Measurements from ENCODE around the gene COL5A2. TPM values are rescaled to one million over a fixed set of nuclear protein-coding genes. Genes with fewer than 3 reads are reported as not detected.
A peak's percentile ranks its signal among the peaks of the same experiment; 100 is the strongest.

Gene COL5A2
- total and polyA plus RNA-seq, 2 donors (not counting 3 experiments of a cell fraction or from before 2014, with no cell fraction given) = 47.4 to 123 TPM

DNA sequence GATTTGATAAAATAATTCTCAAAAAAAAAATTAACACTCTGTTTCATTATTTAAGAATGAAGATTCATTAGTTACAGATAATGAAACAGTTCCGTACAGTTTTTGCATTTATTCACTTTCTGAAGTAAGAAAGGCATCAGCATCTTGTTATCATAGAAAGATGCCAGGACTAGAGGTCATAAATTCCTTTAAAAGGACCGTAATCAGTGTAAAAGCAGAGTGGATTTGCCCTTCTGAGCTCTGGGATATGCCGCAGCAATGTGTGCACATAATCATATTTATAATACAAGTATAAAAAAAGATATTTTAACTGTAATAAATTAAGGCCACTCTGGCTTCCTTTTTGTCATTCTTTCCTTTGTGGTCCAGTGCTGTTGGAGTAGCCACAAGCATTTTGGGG is 37.5 kb upstream of the COL5A2 start:
- H3K27ac ChIP-seq (ENCODE audit: insufficient read depth, low read depth, low read length) = no peak overlapping the region
- H4K20me1 ChIP-seq (replicated peaks; ENCODE audit: control insufficient read depth, extremely low read depth, insufficient read depth, low read length) = no peaks in the 10 kb centered on the region
- H3K27me3 ChIP-seq (ENCODE audit: control insufficient read depth in 2 of 2, insufficient read depth in 2 of 2, low read length in 2 of 2) = no peaks in the 10 kb centered on the region
- H2AFZ ChIP-seq (ENCODE audit: low read depth, low read length) = peak overlapping the region; percentile 92
- H3K36me3 ChIP-seq (ENCODE audit: control insufficient read depth in 2 of 2, extremely low read depth in 1 of 2, insufficient read depth in 2 of 2, low read length in 2 of 2) = no peaks in the 10 kb centered on the region
- DNase-seq (ENCODE audit: low read depth, low spot score) = no peak
- no peaks in the 10 kb centered on the region for H3K9me1 ChIP-seq (replicated peaks; ENCODE audit: control insufficient read depth, extremely low read depth, insufficient read depth, low read length)
- peaks cover 13% of the 10 kb centered on the region for H3K4me1 ChIP-seq (ENCODE audit: control insufficient read depth, extremely low read depth, insufficient read depth, low read length)
- FAIRE-seq = no peak
- no peaks in the 10 kb centered on the region for H3K79me2 ChIP-seq (ENCODE audit: control insufficient read depth, insufficient read depth, low read length)
- no peak overlapping the region for H3K4me3 ChIP-seq (replicated peaks in 1 of 3; ENCODE audit: insufficient read depth in 1 of 3, low read depth in 1 of 3, low read length in 3 of 3)
- TF ChIP-seq MYC (IDR thresholded peaks at IDR 0.05; ENCODE audit: low read depth, low read length) = no peak
- ChIA-PET POLR2A (no interaction called here), CTCF (interaction anchor here (0.7 to 1.5 kb wide), 7 partner anchors 14 to 70 kb away, joined by 3 to 7 read pairs (median 3); no protein-coding TSS in a partner anchor)
- H3K4me2 ChIP-seq (ENCODE audit: insufficient read depth, low read length) = no peak overlapping the region
- no TSS peak for BruUV-seq (replicated peaks)
- H3K9me3 ChIP-seq (replicated peaks; ENCODE audit: control insufficient read depth, insufficient read depth, low read length) = no peaks in the 10 kb centered on the region
- no peak overlapping the region for H3K9ac ChIP-seq (replicated peaks; ENCODE audit: extremely low read depth, insufficient read depth, low read length)
- intact Hi-C loops (cut with micrococcal nuclease) = no loop called here
- dilution Hi-C loops (cut with MboI; ENCODE audit: extremely low pct_ligation_motif_present, low sequenced_read_pairs) = no loop called here

DNA sequence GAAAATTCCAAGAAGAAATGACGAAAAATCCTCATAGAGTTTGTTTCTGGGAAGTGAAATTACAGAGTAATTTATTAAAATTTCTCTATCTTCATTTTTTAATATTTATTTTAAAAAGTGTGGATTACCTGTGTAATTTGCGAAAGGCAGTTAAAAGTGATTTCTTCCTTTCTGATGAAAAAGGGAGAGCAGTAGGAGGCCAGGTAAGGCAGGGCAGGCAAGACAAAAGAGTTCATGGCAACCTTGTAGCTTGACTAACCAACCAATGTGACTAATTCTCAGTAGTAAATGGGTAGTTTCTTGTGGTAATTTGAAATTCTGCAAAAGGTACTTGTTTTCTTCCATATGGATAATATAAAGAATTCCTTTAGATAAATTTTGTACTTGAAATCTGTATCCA is 34.9 kb upstream of the COL5A2 start:
- Histone ChIP-seq H3K9me3 (replicated peaks; ENCODE audit: control insufficient read depth, insufficient read depth, low read length) (no peaks in the 10 kb centered on the region), H3K9ac (replicated peaks; ENCODE audit: extremely low read depth, insufficient read depth, low read length) (no peak overlapping the region), H3K4me3 (replicated peaks in 1 of 3; ENCODE audit: insufficient read depth in 1 of 3, low read depth in 1 of 3, low read length in 3 of 3) (no peak overlapping the region), H3K4me1 (ENCODE audit: control insufficient read depth, extremely low read depth, insufficient read depth, low read length) (peaks cover 22% of the 10 kb centered on the region), H3K27me3 (ENCODE audit: control insufficient read depth in 2 of 2, insufficient read depth in 2 of 2, low read length in 2 of 2) (no peaks in the 10 kb centered on the region), H3K27ac (ENCODE audit: insufficient read depth, low read depth, low read length) (no peak overlapping the region), H2AFZ (ENCODE audit: low read depth, low read length) (no peak overlapping the region), H3K4me2 (ENCODE audit: insufficient read depth, low read length) (no peak overlapping the region), H3K9me1 (replicated peaks; ENCODE audit: control insufficient read depth, extremely low read depth, insufficient read depth, low read length) (no peaks in the 10 kb centered on the region), H4K20me1 (replicated peaks; ENCODE audit: control insufficient read depth, extremely low read depth, insufficient read depth, low read length) (no peaks in the 10 kb centered on the region), H3K36me3 (ENCODE audit: control insufficient read depth in 2 of 2, extremely low read depth in 1 of 2, insufficient read depth in 2 of 2, low read length in 2 of 2) (no peaks in the 10 kb centered on the region), H3K79me2 (ENCODE audit: control insufficient read depth, insufficient read depth, low read length) (no peaks in the 10 kb centered on the region)
- intact Hi-C loops (cut with micrococcal nuclease) (loop anchor here (5.0 kb wide), 1 partner anchor 73 kb away; no protein-coding TSS in a partner anchor), dilution Hi-C loops (cut with MboI; ENCODE audit: extremely low pct_ligation_motif_present, low sequenced_read_pairs) (no loop called here)
- TF ChIP-seq FOS (IDR thresholded peaks at IDR 0.05; ENCODE audit: borderline replicate concordance, insufficient read depth, low read length) (no peak), JUN (IDR thresholded peaks at IDR 0.05; ENCODE audit: borderline replicate concordance, insufficient read depth, insufficient read length, low read depth) (no peak), GATA2 (IDR thresholded peaks at IDR 0.05; ENCODE audit: insufficient read depth, insufficient read length, low read depth, low read length) (no peak), MYC (IDR thresholded peaks at IDR 0.05; ENCODE audit: low read depth, low read length) (no peak), EZH2 (IDR thresholded peaks at IDR 0.05; ENCODE audit: borderline replicate concordance, low read depth, low read length, severe bottlenecking) (no peak), POLR2AphosphoS5 (IDR thresholded peaks at IDR 0.05; ENCODE audit: insufficient read depth, low read depth, low read length) (no peak), POLR2A (IDR thresholded peaks at IDR 0.05; ENCODE audit: low read depth, low read length) (no peak)
- TF ChIP-seq, protein P1, sequence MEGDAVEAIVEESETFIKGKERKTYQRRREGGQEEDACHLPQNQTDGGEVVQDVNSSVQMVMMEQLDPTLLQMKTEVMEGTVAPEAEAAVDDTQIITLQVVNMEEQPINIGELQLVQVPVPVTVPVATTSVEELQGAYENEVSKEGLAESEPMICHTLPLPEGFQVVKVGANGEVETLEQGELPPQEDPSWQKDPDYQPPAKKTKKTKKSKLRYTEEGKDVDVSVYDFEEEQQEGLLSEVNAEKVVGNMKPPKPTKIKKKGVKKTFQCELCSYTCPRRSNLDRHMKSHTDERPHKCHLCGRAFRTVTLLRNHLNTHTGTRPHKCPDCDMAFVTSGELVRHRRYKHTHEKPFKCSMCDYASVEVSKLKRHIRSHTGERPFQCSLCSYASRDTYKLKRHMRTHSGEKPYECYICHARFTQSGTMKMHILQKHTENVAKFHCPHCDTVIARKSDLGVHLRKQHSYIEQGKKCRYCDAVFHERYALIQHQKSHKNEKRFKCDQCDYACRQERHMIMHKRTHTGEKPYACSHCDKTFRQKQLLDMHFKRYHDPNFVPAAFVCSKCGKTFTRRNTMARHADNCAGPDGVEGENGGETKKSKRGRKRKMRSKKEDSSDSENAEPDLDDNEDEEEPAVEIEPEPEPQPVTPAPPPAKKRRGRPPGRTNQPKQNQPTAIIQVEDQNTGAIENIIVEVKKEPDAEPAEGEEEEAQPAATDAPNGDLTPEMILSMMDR (IDR thresholded peaks at IDR 0.05; ENCODE audit: extremely low read depth in 1 of 2, insufficient read depth in 1 of 2, low read depth in 1 of 2, low read length in 2 of 2) = no peak
- no TSS peak for BruUV-seq (replicated peaks)
- POLR2A ChIA-PET = no interaction called here
- CTCF ChIA-PET = interaction anchor here (1.3 to 1.4 kb wide), 2 partner anchors 9 to 12 kb away, joined by 3 read pairs; no protein-coding TSS in a partner anchor
- DNase-seq (ENCODE audit: low read depth, low spot score) = no peak
- FAIRE-seq = no peak

Measured in endothelial cell of umbilical vein (primary cell).